ENCODE measurements around the gene GDF9.

Gene GDF9

DNA sequence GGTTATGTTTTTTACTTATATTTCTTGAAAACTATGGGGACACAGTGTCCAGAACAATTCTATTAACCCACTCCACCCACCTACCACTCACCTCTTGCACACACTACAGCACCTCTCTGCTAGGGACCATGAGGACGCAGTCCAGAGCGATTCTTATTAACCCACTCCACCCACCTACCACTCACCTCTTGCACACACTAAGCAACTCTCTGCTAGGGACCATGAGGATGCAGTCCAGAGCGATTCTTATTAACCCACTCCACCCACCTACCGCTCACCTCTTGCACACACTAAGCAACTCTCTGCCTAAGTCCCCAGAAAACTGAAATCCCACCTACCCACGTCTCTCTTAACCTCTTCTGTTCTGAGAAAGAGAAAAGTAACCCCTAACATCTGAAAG lies 33.7 kb downstream of the GDF9 start:
- DNase-seq: no peak

DNA sequence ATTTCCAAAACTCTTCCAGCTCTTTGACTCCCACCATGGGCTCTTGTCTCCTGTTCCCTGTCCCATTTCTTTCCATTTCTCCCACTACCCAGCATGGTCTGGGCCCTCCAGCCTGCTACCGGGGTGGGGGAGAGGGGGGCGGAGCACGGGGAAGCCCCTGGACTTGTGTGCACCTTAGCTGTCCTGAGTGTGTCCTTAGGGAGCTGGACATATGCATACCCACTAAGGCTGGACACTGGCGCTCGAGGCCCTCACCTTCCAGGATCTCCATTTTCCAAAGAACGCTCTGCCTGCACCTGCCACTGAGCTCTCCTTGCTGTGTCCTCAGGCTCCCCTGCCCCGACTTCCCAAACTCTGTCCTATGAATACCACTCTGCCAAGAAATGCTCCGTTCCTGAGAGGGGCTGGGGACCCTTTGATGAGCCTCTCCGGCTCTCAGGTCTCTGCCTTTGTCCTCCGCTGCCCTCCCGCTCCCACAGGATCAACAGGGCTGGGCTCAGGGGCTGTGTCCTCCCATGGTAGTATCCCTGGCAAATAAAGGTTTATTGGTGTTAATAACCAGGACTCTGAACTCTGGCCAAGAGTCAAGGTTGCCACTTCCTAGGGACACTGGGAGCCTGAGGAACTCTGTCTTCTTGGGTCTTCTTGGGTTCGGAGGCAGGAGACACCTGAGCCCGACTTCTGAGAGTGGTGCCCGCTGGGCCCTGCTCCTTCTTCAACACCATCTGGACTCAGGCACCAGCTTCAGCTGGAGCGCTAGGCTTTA lies 35.0 kb downstream of the GDF9 start:
- DNase-seq: no peak

DNA sequence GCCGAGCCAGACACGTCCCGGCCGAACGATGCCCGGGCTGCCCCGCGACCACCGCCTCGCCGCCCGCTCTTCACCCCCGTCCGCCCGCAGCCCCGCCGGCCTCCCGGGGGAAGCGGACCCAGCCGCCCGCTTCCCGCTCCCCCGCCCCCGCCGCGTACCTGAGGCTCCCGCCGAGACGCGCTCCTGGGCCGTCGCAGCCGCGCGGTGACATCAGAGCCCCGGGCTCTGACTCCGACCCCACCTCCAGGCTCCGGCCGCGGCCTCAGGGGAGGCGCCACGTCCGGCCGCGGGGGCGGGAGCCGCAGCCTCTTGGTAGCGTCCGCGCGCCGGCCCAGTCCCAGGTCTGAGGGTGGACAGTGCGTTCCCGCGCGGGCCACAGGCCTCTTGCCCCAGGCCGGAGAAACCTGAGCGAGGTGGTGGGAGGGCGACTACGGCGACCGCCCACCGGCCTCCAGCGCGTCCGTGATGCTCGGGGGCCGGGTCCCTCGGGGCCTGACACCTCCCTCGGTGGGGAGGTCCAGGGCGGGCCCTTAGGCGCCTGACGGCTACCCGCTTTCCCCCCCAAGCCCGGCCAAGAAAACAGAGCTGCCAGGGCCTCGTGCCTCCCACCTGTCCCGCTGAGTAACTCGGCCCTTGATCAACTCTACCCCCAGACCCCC lies 35.7 kb downstream of the GDF9 start, which contains the start of gene SHROOM1:
Gene SHROOM1, minus strand, starts transcription at position 212 of the 659 bp plus-strand sequence. CDS start 4,507 bp downstream, outside the sequence.
- DNase-seq: no peak

DNA sequence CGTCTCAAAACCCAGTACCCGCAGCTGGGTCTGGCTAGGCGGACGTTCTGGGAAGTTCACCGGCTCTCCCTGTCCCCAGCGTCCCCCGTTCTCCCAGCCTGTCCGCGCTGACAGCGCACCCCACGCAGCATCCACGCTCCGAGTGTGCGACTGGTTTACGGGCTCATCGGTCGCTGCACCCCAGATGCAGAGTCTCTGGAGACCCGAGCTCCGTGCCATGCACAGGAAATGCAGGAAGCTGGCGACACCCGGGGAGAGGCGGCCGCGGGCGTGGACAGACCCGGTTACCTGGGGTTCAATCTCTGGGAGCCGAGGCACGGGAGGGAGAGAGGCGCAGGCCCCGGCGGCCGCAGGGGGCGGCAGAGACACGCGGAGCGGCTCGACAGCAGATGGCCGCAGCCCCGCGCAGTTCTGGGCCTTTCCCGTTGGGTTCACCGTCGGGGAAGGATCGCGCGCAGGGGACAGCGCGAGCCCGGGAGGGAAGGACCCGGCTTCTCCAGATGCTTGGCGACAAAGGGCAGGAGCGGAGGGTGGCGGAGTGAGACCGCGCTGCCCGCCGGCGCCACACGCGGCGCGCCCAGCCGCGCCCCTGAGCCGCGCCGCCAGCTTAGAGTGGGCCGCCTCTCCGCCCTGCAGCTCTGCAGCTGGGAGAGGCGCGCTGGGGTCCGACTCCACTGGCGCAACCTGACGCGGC lies 36.4 kb downstream of the GDF9 start:
- DNase-seq: peak; percentile 7

DNA sequence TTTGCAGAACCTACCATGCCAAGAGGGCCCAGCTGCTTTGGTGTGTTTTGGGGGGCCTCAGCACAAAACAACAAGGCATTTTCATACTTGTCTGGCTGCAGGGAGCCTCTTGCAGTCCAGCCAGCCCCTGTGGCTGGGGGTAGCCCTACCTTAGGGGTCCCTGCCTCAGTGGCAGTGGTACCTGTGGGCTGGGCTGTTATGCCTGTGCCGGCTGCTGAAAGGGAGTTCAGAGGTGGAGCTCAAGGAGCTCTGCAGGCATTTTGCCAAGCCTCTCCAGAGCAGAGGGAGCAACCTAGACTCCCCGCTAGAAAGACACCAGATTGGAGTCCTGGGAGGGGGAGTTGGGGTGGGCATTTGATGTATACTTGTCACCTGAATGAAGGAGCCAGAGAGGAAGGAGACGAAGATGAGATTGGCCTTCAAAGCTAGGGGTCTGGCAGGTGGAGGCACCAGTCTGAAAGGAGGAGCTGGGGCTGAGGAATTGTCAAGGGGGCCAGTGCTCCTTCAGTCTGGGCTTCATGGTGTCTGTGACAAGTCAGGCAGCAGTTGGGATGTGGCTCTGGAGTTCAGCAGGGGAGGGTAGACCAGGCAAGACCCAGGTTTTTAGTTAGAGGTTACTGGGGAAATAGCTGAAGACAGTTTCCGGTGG lies 37.3 kb downstream of the GDF9 start:
- no peak for DNase-seq

DNA sequence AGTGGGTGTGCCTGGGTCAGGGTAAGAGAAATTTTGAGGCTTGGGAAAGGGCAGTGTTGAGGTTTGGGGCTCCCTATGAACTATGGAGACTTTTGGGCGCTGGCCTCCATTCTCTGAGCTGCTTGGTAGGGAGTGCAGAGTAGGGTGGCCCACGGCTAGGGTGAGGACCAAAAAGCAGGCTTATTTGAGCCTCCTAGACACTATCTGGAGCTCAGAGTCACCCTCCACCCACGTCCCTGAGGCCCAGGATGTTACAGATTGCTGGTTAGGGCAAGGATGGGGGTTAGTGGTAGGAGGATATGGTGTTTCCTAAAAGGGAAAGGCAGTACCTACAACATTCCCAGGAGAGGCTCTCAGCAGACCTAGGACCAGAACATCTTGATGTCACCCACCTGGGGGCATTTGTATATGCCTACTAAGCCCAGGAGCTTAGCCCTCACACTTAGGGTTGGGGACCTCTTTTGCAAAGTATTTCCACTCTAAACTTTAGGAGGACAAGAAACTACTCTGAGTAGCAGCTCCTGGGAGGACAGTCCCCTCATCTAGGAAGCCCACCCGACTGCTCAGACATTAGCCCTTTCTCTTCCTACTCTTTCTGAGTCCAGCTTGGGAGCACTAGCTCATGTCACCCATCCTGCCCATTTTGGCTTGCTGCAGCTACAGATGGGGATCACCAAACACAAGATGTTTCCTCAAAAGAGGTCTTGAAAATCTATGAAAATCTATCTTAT lies 38.2 kb downstream of the GDF9 start:
- DNase-seq: no peak

DNA sequence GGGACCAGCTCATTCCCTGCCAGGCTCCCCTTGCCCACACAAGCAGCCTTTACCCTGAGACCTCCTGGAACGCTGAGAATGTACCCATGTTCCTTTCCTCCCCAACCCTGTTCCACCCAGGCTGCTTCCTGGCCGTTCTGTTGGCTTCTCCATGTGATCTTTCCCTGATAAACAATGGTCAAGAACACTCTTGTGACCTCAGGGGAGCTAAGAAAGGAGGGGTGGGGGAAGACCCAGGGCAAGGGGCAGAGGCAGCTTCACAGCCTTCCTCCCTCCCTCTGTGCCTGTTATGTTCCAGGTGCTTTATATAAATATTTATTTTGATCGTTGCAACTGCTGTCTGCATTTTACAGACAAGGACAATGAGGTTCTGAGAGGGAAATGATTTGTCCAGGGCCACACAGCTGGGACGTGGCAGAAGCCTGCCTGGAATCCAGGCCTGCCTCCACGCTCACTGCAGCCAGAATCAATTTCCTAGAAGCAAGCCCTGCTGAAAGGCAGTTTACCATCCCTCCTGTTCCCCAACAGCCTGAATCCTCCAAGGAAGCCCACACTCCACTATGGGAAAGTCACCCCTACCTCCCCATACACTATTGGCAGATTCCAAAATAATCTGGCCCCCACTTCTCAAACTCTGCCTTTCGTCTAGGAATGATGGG lies 39.7 kb downstream of the GDF9 start:
- DNase-seq: no peak

DNA sequence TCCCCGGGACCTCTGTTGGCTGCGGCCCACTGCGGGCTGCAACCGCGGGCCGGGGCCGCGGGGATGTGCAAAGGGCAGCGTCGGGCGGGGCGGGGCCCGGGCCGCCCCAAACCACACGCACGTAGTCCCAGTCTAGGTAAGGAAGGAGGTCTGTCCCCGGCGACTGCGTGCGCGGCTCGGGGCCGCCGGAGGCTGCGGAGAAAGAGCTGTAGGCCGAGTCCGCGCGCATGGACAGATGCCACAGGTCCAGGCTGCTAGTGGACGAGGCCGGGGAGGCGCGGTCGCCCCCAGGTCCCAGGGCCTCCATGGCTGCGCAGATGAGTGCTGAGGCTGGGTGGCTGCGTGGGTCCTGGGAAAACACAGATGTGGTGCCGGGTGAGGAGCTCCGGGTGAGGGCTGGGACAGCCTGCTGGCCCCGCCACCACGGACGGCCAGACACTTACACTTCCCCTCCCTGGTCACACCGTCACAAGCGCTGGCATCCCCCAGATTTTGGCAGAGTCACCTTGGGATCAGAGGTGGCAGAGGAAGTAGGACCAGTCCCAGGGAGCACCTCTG lies 40.4 kb downstream of the GDF9 start:
- no peak for DNase-seq

DNA sequence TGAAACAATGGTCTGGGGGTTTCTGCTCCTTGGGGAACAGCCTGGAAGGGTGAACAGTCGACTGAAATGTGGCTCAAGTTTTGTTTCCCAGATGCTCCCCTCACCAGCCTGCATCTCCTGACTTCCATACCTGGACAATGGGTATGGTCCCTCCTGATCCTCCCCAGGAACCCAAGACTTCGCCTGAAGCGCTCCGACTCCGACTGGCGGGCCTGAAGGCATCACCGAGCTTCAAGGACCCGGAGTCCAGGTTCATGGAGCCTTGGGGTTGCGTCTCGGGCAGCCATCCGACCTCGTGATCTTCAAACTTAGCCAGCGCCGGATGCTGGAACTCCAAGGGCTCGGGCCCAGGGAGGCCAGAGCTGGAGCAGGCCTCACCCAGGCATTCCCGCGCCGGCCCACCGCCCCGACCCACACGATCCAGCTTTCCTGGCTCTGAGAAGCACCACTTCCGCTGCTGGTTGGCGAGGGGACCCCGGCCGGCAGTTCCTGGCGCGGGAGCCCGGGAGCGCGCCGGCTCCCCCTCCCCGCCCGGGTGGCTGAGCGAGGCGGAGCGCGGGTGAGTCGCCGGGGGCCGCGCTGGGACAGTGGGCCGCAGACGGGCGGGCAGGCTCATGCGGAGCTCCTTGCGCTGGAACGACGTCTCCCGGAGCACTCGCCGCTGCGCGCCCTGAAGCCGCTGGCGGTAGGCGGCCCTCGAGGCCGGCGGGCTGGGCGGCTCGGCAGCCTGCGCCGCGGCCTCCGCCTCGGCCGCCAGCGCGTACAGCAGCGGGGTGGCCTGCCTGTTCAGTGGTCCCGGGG lies 41.0 kb downstream of the GDF9 start:
- no peak for DNase-seq

DNA sequence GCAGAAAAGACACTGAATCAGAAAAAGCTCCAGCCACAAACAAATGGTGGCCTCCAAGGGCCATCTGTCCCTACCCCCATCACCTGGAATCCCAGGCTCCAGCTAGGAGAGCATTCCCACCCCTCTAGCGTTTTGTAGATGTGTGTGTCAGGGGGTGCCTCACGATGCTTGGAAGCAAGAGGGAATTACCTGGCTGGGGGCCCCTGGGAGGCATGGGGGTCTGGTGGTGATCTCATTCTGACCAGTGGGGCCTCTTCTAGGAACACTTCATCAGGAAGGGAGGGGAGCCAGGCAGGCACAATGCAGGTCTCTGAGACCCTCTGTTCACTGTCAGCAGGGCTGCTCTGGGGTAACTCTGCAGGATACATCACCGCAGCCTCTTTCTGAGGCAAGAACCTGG lies 41.8 kb downstream of the GDF9 start:
- no peak for DNase-seq

DNA sequence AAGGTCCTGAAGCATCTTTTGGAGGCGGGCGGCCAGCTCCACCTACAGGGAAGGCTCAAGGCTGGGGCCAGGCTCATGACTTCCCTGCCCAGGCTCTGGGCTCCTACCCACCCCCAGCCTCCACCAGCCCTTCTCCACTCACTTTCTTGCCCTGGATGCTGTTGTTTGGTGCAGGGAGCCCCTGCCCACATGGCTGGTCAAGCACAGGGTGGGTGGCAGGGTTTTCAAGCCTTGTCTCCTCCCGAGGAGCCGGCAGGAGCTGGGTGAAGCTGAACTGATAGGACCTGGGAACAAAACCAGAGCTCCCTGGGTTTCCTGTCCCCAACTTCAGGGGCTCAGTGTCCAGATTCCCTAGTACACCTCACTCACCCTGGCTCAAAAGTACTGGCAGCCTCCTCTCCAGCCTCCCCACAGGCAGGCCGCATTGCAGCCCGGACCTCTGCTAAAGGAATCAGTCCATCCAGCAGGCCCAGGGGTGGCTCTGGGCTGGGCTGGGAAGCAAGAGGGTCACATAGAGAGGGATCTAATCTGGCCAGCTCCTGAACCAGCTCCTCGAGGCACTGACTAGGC lies 42.7 kb downstream of the GDF9 start:
- no peak for DNase-seq

DNA sequence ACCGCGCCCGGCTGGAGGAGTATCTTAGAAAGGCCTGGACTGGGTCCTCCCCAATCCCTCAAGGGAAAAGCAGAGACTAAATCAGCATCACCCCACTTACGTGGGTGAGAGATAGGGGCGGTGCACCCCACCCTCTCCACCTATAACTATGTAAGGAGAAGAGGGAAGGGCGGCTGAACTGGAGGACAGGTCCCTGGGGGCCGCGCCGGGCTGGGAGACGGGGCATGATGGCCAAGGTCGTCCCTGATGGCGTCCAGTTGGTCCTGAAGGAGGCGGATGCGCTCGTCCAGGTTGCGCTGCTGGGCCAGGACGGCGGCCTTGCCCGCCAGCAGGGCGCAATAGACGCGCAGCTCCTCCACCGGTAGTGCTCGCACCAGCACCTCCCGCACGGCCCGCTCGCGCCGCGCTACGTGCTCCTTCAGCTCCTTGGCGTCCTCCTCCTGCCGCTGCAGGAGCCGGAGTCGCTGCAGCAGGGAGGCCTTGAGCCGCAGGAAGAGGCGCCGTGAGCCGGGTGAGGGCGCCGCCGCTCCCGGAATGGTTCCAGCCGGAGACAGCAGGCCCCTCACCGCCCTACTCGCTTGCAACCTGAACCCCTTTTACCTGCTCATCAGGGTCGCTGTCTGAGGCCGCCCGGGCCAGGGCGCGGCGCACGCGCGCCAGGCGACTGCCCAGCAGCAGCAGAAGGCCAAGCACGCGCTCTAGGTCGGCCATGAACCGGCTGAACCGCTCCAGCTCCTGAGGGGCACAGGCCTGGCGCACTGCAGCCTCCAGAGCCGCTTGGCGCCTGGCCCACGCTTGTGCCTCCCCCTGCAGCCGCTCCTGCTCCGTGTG lies 43.4 kb downstream of the GDF9 start:
- DNase-seq: no peak

DNA sequence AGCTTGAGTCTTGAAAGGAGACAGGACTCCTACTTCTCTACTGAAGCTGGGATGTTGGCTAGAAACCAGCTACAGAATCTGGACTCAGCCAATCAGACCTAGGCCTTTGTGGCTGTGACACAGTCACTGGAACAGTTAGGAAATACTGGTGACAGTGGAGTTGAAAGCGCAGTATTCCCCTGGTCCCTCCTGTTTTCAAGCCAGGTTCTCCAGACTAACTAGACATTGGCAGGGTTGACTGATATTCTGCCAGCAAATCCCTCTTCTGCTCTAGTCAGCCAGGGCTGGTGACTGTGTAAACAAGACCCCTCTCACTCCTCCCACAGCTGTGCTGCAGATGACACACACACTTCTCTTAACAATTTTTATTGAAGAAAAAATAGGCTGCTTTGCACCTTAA lies 44.5 kb downstream of the GDF9 start:
- no peak for DNase-seq

DNA sequence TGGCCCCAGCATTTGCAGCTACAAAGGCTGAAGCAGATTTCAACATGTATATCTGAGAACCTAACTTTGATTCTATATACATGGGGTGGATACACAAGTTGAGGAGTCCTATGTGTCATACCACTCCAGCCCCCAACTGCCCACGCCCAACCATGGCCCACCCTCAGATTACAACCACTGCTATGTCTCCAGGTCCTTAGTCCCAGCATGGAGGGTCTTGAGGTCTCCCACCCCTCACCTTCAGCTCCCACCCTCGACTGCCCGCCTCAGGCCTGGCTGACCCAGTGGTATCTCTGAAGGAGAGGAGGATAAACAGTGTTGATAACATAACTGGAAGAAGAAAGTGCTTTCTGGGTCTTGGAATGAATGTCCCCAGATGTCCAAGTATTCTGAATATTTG lies 44.9 kb downstream of the GDF9 start:
- DNase-seq: no peak

DNA sequence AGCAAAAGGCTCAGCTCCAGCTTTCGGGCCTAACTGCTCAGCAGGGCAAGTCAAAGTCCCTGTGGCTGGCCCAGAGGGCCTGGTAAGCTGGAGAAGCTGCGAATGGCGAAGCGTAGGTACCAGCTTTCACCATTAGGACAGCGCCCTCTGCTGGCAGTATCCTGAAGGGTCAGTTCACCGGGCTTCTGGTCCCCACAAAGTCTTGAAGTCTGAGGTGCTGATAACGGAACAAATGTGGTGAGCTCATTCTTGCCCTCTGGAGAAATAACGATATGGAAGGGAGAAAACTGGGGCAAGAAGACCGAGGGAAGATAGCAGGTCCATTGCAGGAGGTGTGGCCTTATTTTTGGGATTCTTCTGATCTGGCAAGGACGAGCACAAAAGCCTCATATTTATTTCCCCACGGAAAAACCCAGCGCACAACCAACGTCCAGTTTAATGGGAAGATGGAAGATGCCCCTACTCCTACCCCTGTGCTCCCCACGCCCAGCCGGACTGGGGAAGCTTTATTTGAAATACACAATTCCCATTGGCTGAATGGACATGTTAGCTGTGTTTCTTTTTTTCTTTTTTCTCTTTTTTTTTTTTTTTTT lies 46.0 kb downstream of the GDF9 start:
- DNase-seq: peak; percentile 37

DNA sequence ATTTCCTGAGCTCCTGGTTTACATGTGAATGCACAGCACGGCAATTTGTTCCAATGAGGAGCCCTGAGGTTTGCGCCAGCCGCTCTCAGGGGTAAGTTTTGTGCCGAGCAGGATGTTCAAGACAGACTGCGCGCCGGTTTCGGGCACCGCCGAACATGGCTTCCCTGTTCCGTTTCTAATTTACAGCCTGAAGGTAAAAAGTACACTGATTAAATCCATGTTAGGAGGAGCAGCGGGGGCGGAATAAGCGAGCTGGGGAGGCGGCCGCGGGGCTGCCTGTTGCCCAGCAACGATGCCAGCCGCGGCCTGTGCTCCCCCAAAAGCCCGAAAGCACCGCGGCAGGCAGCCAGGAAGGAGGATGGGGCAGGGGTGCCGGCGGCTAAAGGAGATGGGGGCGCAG lies 46.8 kb downstream of the GDF9 start:
- no peak for DNase-seq

DNA sequence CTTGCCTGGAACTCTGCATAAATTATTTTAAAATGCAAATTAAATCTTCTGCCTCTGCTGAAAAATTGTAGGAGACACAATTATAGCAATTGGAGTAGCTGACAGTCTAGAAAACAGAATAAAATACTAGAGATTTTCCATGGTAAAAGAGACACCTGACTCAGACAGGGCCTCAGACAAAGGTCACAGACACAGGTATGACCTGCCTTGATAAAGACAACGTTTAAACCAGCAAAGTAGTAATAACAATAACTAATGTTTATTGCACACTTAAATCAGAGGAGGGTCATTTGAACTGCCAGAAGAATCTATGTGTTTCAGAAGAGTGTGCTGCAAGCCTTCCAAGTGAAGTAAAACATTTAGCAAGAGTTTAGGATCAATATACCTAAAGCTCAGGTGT lies 49.3 kb downstream of the GDF9 start:
- no peak for DNase-seq

DNA sequence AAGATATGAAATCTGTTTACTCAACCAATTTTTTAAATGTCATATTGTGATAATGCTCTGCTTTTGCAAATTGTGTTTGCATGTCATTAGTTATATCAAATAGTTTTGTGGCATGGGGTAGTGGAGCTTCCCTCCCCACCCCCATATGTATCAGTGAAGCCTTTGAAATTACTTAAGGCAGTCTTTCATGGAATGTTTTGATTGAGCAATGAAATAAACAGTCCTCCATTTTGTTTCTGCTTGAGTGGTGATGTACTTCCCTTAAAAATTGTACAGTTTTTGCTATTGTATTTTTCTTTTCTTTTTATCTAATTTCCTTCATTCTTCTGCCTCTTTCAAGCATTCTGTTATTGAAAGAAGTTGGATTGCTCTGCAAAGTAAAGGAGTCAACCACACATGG lies 49.7 kb downstream of the GDF9 start:
- no peak for DNase-seq

DNA sequence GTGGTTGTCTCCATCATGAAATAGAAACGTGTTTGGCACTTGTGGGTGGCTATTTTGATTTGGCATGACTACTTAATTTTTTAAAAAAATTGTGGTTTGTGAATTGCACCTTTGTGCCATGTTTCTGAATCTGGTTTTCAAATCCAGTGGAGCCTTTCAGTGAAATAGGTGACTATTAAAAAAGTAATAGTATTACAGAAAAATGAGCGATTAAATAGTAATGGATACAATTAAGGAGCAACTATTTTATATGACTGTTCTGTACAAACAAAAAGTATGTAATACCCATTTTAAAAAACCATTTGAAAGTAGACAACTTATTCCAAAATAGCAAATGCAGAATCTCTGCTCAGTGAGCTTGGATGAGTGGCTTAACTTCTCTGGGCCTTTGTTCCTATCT lies 50.2 kb downstream of the GDF9 start:
- DNase-seq: no peak

All from KG1 (cell line).